ENCODE data around the gene XRCC5.

Gene XRCC5

GRCh38 chr2:216161967-216162366, 52.8 kb downstream of the XRCC5 start:
- DNase-seq = no peak

GRCh38 chr2:216163518-216163917, 54.4 kb downstream of the XRCC5 start:
- DNase-seq = no peak

- DNase-seq = no peak
Measured at GRCh38 chr2:216164087-216164486, 54.9 kb downstream of the XRCC5 start.

GRCh38 chr2:216164576-216164975, 55.4 kb downstream of the XRCC5 start:
- DNase-seq = no peak

GRCh38 chr2:216165711-216166110, 56.6 kb downstream of the XRCC5 start:
- peak; percentile 12 for DNase-seq

GRCh38 chr2:216169087-216169486, 59.9 kb downstream of the XRCC5 start:
- no peak for DNase-seq

GRCh38 chr2:216170076-216170763, 61.1 kb downstream of the XRCC5 start:
- DNase-seq = peak; percentile 61

GRCh38 chr2:216171011-216171410, 61.9 kb downstream of the XRCC5 start:
- no peak for DNase-seq

- DNase-seq = no peak
Measured at GRCh38 chr2:216172493-216172892, 63.3 kb downstream of the XRCC5 start.

GRCh38 chr2:216179015-216179414, 69.9 kb downstream of the XRCC5 start:
- DNase-seq = no peak

GRCh38 chr2:216181351-216181750, 72.2 kb downstream of the XRCC5 start:
- no peak for DNase-seq

GRCh38 chr2:216181953-216182461, 72.9 kb downstream of the XRCC5 start:
- DNase-seq = no peak

GRCh38 chr2:216183462-216183861, 74.3 kb downstream of the XRCC5 start:
- DNase-seq = peak; percentile 62

- DNase-seq = no peak
Measured at GRCh38 chr2:216188559-216188850, 79.4 kb downstream of the XRCC5 start.

GRCh38 chr2:216188956-216189355, 79.8 kb downstream of the XRCC5 start:
- no peak for DNase-seq

- no peak for DNase-seq
Measured at GRCh38 chr2:216189410-216189809, 80.3 kb downstream of the XRCC5 start.

- DNase-seq = no peak
Measured at GRCh38 chr2:216192181-216192580, 83.0 kb downstream of the XRCC5 start.

GRCh38 chr2:216192931-216193330, 83.8 kb downstream of the XRCC5 start:
- DNase-seq = no peak

GRCh38 chr2:216194013-216194412, 84.9 kb downstream of the XRCC5 start:
- no peak for DNase-seq

GRCh38 chr2:216194561-216194960, 85.4 kb downstream of the XRCC5 start:
- no peak for DNase-seq

- peak; percentile 52 for DNase-seq
Measured at GRCh38 chr2:216195565-216196029, 86.4 kb downstream of the XRCC5 start.

- no peak for DNase-seq
Measured at GRCh38 chr2:216201692-216202306, 92.7 kb downstream of the XRCC5 start.

- no peak for DNase-seq
Measured at GRCh38 chr2:216202626-216203250, 93.6 kb downstream of the XRCC5 start.

GRCh38 chr2:216205486-216205885, 96.3 kb downstream of the XRCC5 start:
- peak; percentile 65 for DNase-seq

Measured in suppressor macrophage treated with lipopolysaccharide for 4 hours (primary cell).